H1 (cell line): ENCODE measurements around the gene EIF3B. TPM values are rescaled to one million over a fixed set of nuclear protein-coding genes. Genes with fewer than 3 reads are reported as not detected.

ENCODE experiments used
- CTCF ChIA-PET: fragments of 300-600 bp; sonication (Branson Sonifier 250); formaldehyde crosslinking; loops from one replicate; lab custom pipeline; 2021; ENCODE audit not compliant: partially characterized antibody; lab: Charles Lee
- POLR2A ChIA-PET: fragments of 300-600 bp; sonication (Branson Sonifier 250); formaldehyde crosslinking; loops from one replicate; lab custom pipeline; 2021; ENCODE audit warnings: inconsistent platforms; ENCODE audit not compliant: partially characterized antibody; lab: Charles Lee
- DNase-seq, 2 experiments: peaks; one replicate each; pipeline versions ENCODE4 v3.0.0 to v3.0.0-alpha.2; 2010 to 2022; ENCODE audit warnings: low spot score in 2 of 2, low read depth in 1 of 2, mixed read lengths in 1 of 2
- FAIRE-seq: peaks from 2 replicates; lab custom pipeline; 2011; peaks lifted over from hg19 to GRCh38; lab: Jason Lieb, UNC
- H2AFZ ChIP-seq: 2 replicates; pipeline ENCODE4 v1.8.1; 2012; ENCODE audit warnings: low read length, inconsistent platforms
- H2AK5ac ChIP-seq: 2 replicates; pipeline ENCODE4 v1.6.1; 2013; ENCODE audit warnings: low read depth, low read length
- H2BK120ac ChIP-seq: replicated peaks from 2 replicates; pipeline ENCODE3; 2013; ENCODE audit warnings: low read depth, low read length, inconsistent platforms
- H2BK12ac ChIP-seq: 2 replicates; pipeline ENCODE4 v1.6.1; 2013; ENCODE audit warnings: low read depth, low read length
- H2BK15ac ChIP-seq: 2 replicates; pipeline ENCODE4 v1.6.1; 2013; ENCODE audit warnings: low read length
- H2BK20ac ChIP-seq: 2 replicates; pipeline ENCODE4 v1.6.1; 2013; ENCODE audit warnings: low read length
- H2BK5ac ChIP-seq: 2 replicates; pipeline ENCODE4 v1.6.1; 2013; ENCODE audit warnings: low read depth, low read length
- H3K14ac ChIP-seq: 2 replicates; pipeline ENCODE4 v1.6.1; 2013; ENCODE audit warnings: inconsistent platforms; ENCODE audit not compliant: insufficient read length
- H3K18ac ChIP-seq: 2 replicates; pipeline ENCODE4 v1.6.1; 2013; ENCODE audit warnings: low read length; ENCODE audit errors: extremely low read depth
- H3K23ac ChIP-seq: 2 replicates; pipeline ENCODE4 v1.6.1; 2013; ENCODE audit warnings: inconsistent platforms; ENCODE audit not compliant: insufficient read length
- H3K23me2 ChIP-seq: 2 replicates; pipeline ENCODE4 v1.6.1; 2013; ENCODE audit warnings: low read depth, low read length
- H3K27ac ChIP-seq: 2 replicates; pipeline ENCODE4 v1.6.1; 2011; ENCODE audit warnings: low read depth, low read length, inconsistent platforms
- H3K27me3 ChIP-seq, 4 experiments: replicated peaks in 1 of 4; 1 replicate in 1 of 4; 2 replicates in 3 of 4; pipeline versions ENCODE4 v1.6.1 to v1.8.1; 2011 to 2013; ENCODE audit warnings: low read length in 3 of 4, mild to moderate bottlenecking in 3 of 4, inconsistent platforms in 2 of 4, mixed read lengths in 2 of 4, moderate library complexity in 1 of 4; ENCODE audit not compliant: control insufficient read depth in 3 of 4, insufficient read depth in 3 of 4; ENCODE audit errors: extremely low read depth in 1 of 4
- H3K36me3 ChIP-seq, 4 experiments: 2 replicates each; pipeline versions ENCODE4 v1.6.1 to v1.8.1; 2011 to 2013; ENCODE audit warnings: mild to moderate bottlenecking in 4 of 4, low read length in 3 of 4, moderate library complexity in 2 of 4, control low read depth in 1 of 4, inconsistent platforms in 1 of 4; ENCODE audit not compliant: insufficient read depth in 4 of 4, control insufficient read depth in 2 of 4
- H3K4ac ChIP-seq: replicated peaks from 2 replicates; pipeline ENCODE3; 2013; ENCODE audit warnings: low read length, low read depth, mixed read lengths, inconsistent platforms; ENCODE audit not compliant: insufficient read length
- H3K4me1 ChIP-seq, 4 experiments: replicated peaks in 1 of 4; 1 replicate in 1 of 4; 2 replicates in 3 of 4; pipeline versions ENCODE4 v1.6.1 to v1.8.1; 2011 to 2013; ENCODE audit warnings: low read length in 3 of 4, inconsistent platforms in 2 of 4, mixed read lengths in 1 of 4; ENCODE audit not compliant: insufficient read depth in 4 of 4, control insufficient read depth in 3 of 4
- H3K4me2 ChIP-seq, 2 experiments: 2 replicates each; pipeline versions ENCODE4 v1.6.1 to v1.8.1; 2011 to 2013; ENCODE audit warnings: low read depth in 2 of 2, low read length in 2 of 2, control low read depth in 1 of 2, inconsistent platforms in 1 of 2, mild to moderate bottlenecking in 1 of 2; ENCODE audit not compliant: insufficient read depth in 1 of 2
- H3K4me3 ChIP-seq, 4 experiments: fragments of 200-600, 300-600 bp in 1 of 4; sonication (generic), shearing (Covaris generic), sonication (Bioruptor Twin) in 1 of 4; 2 replicates each; pipeline versions ENCODE4 v1.5.1 to v1.8.1; 2011 to 2016; ENCODE audit warnings: low read length in 4 of 4, low read depth in 3 of 4, control low read depth in 2 of 4, inconsistent platforms in 2 of 4, mild to moderate bottlenecking in 2 of 4, mixed read lengths in 1 of 4, moderate library complexity in 1 of 4; ENCODE audit not compliant: insufficient read depth in 2 of 4; ENCODE audit errors: extremely low read depth in 1 of 4
- H3K56ac ChIP-seq: replicated peaks from 2 replicates; pipeline ENCODE3; 2013; ENCODE audit warnings: low read depth, mild to moderate bottlenecking, mixed read lengths, low read length, inconsistent platforms; ENCODE audit not compliant: insufficient read length
- H3K79me1 ChIP-seq: 2 replicates; pipeline ENCODE4 v1.6.1; 2013; ENCODE audit warnings: low read depth, low read length, control low read depth
- H3K79me2 ChIP-seq, 2 experiments: 2 replicates each; pipeline versions ENCODE4 v1.6.1 to v1.8.1; 2012 to 2013; ENCODE audit warnings: low read length in 2 of 2, mild to moderate bottlenecking in 2 of 2, inconsistent platforms in 1 of 2; ENCODE audit not compliant: insufficient read depth in 2 of 2, control insufficient read depth in 1 of 2
- H3K9ac ChIP-seq, 4 experiments: replicated peaks in 1 of 4; 1 replicate in 1 of 4; 2 replicates in 3 of 4; pipeline versions ENCODE4 v1.6.1 to v1.8.1; 2011 to 2013; ENCODE audit warnings: low read depth in 3 of 4, low read length in 3 of 4, control low read depth in 2 of 4, mild to moderate bottlenecking in 2 of 4, moderate library complexity in 2 of 4, inconsistent platforms in 1 of 4; ENCODE audit errors: extremely low read depth in 1 of 4
- H3K9me3 ChIP-seq, 2 experiments: 2 replicates each; pipeline versions ENCODE4 v1.6.1 to v1.8.1; 2012 to 2013; ENCODE audit warnings: mild to moderate bottlenecking in 2 of 2, moderate library complexity in 2 of 2, control low read depth in 1 of 2, inconsistent platforms in 1 of 2, low read depth in 1 of 2, low read length in 1 of 2, mixed read lengths in 1 of 2; ENCODE audit not compliant: insufficient read depth in 2 of 2
- H4K20me1 ChIP-seq, 2 experiments: replicated peaks in 1 of 2; 2 replicates each; pipeline versions ENCODE3 to v1.8.1; 2011 to 2013; ENCODE audit warnings: inconsistent platforms in 2 of 2, low read length in 2 of 2, mild to moderate bottlenecking in 1 of 2; ENCODE audit not compliant: insufficient read depth in 2 of 2, control insufficient read depth in 1 of 2
- H4K5ac ChIP-seq: 2 replicates; pipeline ENCODE4 v1.6.1; 2013; ENCODE audit warnings: low read length, low read depth, mixed read lengths, inconsistent platforms; ENCODE audit not compliant: insufficient read length
- H4K8ac ChIP-seq: 2 replicates; pipeline ENCODE4 v1.8.0; 2013; ENCODE audit warnings: mild to moderate bottlenecking, moderate library complexity, low read length, inconsistent platforms; ENCODE audit not compliant: insufficient read depth; ENCODE audit errors: extremely low read depth
- H4K91ac ChIP-seq: replicated peaks from 2 replicates; pipeline ENCODE3; 2013; ENCODE audit warnings: low read length, mixed read lengths, inconsistent platforms; ENCODE audit not compliant: insufficient read length
- CBX5 ChIP-seq: fragments of 300-800, 300-1000 bp; sonication (generic); IDR thresholded peaks from 2 replicates; pipeline ENCODE4 v1.7.1; 2016; ENCODE audit warnings: antibody characterized with exemption, low read length, low read depth
- CHD1 ChIP-seq: IDR thresholded peaks from 2 replicates; pipeline ENCODE4 v1.6.1; 2012; ENCODE audit warnings: low read depth, low read length, improper control_type of control experiment
- HDAC2 ChIP-seq, 2 experiments: fragments of 300-600 bp in 1 of 2; sonication (generic) in 1 of 2; IDR thresholded peaks; 2 replicates each; pipeline ENCODE4 v1.6.1; 2011 to 2012; ENCODE audit warnings: low read depth in 2 of 2, low read length in 2 of 2, mild to moderate bottlenecking in 2 of 2, moderate library complexity in 2 of 2, borderline replicate concordance in 1 of 2, inconsistent platforms in 1 of 2
- NANOG ChIP-seq: IDR thresholded peaks from 2 replicates; pipeline ENCODE4 v1.6.1; 2011; ENCODE audit warnings: low read length, low read depth, mild to moderate bottlenecking, inconsistent platforms; ENCODE audit not compliant: insufficient read depth, poor library complexity, severe bottlenecking
- POU5F1 ChIP-seq: IDR thresholded peaks from 2 replicates; pipeline ENCODE4 v1.6.1; 2011; ENCODE audit warnings: low read depth, mild to moderate bottlenecking, low read length, moderate library complexity
- WGBS, 2 experiments: shearing (Covaris generic) in 1 of 2; methylation state at CpG; one replicate each; pipeline versions ENCODE4 v1.1.6 to v1.1.7; 2013 to 2015; ENCODE audit warnings: low lambda C conversion rate in 2 of 2, mixed read lengths in 2 of 2, inconsistent platforms in 1 of 2, low coverage in 1 of 2, missing lambda C conversion rate in 1 of 2; ENCODE audit not compliant: insufficient replicate concordance in 2 of 2, insufficient coverage in 1 of 2, insufficient read length in 1 of 2; ENCODE audit errors: extremely low coverage in 1 of 2, missing lambda C conversion rate in 1 of 2; 5-methylcytosine and 5-hydroxymethylcytosine counted together
- polyA plus RNA-seq, 7 experiments: library from polyadenylated mRNA; depleted of rRNA in 3 of 7; stranded (reverse) in 5 of 7; unstranded in 2 of 7; fragments of >200 nt in 5 of 7; fragments of 200-250 nt in 2 of 7; gene quantifications; 1 replicate in 5 of 7; 2 replicates in 1 of 7; 4 replicates in 1 of 7; pipeline versions ENCODE4 v1.2.1 to v1.2.3, GENCODE V29; 2011 to 2013; ENCODE audit warnings: missing spikeins in 2 of 7, mixed read lengths in 2 of 7
- total RNA-seq: library from RNA; stranded (reverse); fragmentation: NEBNext Ultra II Directional; extraction: Animal tissue kit (Norgen Biotek cat#: 25700); gene quantifications from 2 replicates; pipeline ENCODE4 v1.2.1, GENCODE V29; 2021

Gene EIF3B
- total and polyA plus RNA-seq, 2 of the 8 experiments (the other 6 are each of a cell fraction or from before 2014, with no cell fraction given) = 167 to 316 TPM

DNA sequence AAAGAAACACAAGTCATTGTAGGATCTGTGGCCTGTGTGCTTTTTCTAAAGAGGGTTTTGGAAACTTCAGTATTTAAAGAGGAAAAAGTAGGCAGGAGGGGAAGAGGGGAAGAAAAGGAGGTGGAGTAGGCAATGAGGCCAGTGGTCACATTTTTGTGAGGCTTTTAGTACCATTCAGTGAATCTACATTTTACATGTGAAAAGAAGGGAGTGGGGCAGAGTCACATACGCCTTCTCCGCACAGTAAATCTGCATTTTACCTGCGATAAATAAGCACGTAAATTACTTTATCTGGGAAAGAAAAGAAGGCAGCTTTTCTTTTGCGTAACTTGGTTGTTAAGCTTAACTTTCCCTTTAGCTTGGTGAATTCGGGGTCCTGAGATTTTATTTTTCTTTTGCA, 62.0 kb downstream of the EIF3B start:
- H3K4ac ChIP-seq = no peak overlapping the region
- H2BK20ac ChIP-seq = no peak overlapping the region
- no peak overlapping the region for H3K18ac ChIP-seq
- no peak overlapping the region for H3K4me3 ChIP-seq
- H4K8ac ChIP-seq = no peak overlapping the region
- H4K5ac ChIP-seq = no peak overlapping the region
- no peaks in the 10 kb centered on the region; a peak in 1 of 8 replicates for H3K36me3 ChIP-seq
- H2BK12ac ChIP-seq = no peak overlapping the region
- WGBS, 2 experiments = 73% methylated on average over 6 of the region's 6 CpGs; no CpG with 5 or more reads in 1 of the 2 experiments
- no peak overlapping the region for H2BK120ac ChIP-seq
- no peak overlapping the region for H3K23ac ChIP-seq
- no peak overlapping the region for H3K14ac ChIP-seq
- POLR2A ChIA-PET = interaction anchor here (0.7 to 2.3 kb wide), 4 partner anchors 12 to 210 kb away, joined by 3 to 6 read pairs (median 3); no protein-coding TSS in a partner anchor
- H3K4me2 ChIP-seq = no peak overlapping the region
- no peak overlapping the region for H2AFZ ChIP-seq
- H2AK5ac ChIP-seq = no peak overlapping the region
- H3K27me3 ChIP-seq = no peaks in the 10 kb centered on the region
- H3K9ac ChIP-seq = no peak overlapping the region
- peaks cover 0 to 28% of the 10 kb centered on the region in 2 experiments; a peak in 3 of 4 replicates for H3K79me2 ChIP-seq
- FAIRE-seq (no peak), DNase-seq (no peak)
- no peaks in the 10 kb centered on the region for H3K23me2 ChIP-seq
- no peak overlapping the region for H4K91ac ChIP-seq
- H2BK5ac ChIP-seq = peak overlapping the region; percentile 32; the same call in 1 of the 2 replicates
- no peak overlapping the region for H3K27ac ChIP-seq
- H2BK15ac ChIP-seq = no peak overlapping the region
- H3K79me1 ChIP-seq = peaks cover 2% of the 10 kb centered on the region
- no peaks in the 10 kb centered on the region; a peak in 2 of 7 replicates for H3K4me1 ChIP-seq
- H3K56ac ChIP-seq = no peak overlapping the region
- CTCF ChIA-PET = interaction anchor here (0.6 to 9.8 kb wide), 3 partner anchors 15 to 240 kb away, joined by 3 to 79 read pairs (median 4); no protein-coding TSS in a partner anchor
- no peaks in the 10 kb centered on the region for H3K9me3 ChIP-seq
- H4K20me1 ChIP-seq = peaks cover 0 to 2% of the 10 kb centered on the region in 2 experiments
- no peak for TF ChIP-seq CBX5
- no peak for TF ChIP-seq CHD1
- TF ChIP-seq NANOG = no peak
- no peak for TF ChIP-seq HDAC2 (IDR thresholded peaks at IDR 0.05; ENCODE audit: borderline replicate concordance in 1 of 2, low read depth in 2 of 2, low read length in 2 of 2)
- no peak for TF ChIP-seq POU5F1
